ENCODE results near the gene PSMA1. TPM values are rescaled to one million over a fixed set of nuclear protein-coding genes. Genes with fewer than 3 reads are reported as not detected.

The PSMA1 gene
- polyA plus RNA-seq, 3 donors: 158 to 199 (median 175) TPM

DNA sequence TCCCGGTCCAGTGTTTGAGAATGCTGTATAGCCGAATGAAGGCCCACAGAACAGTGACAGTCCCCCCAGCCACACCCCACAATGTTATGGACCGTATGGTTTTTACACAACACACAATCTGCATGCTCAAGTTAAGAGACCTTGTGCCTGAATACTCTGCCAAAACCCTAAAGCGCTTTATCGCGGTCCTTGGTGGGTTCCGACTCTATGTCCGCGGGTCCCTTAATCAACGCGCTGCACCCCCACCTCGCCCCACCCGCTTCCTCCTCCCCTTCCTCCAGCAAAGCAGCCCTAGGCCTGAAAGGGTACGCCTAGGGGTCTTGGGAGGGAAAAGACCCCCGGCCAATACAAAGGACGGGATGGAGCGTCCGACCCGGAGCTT lies 21.0 kb downstream of the PSMA1 start:
- peak in 7 of 11 donors; percentile 17 to 43 (median 34) for DNase-seq (ENCODE audit: extremely low read depth in 1 of 11, low read depth in 9 of 11, low spot score in 4 of 11)

DNA sequence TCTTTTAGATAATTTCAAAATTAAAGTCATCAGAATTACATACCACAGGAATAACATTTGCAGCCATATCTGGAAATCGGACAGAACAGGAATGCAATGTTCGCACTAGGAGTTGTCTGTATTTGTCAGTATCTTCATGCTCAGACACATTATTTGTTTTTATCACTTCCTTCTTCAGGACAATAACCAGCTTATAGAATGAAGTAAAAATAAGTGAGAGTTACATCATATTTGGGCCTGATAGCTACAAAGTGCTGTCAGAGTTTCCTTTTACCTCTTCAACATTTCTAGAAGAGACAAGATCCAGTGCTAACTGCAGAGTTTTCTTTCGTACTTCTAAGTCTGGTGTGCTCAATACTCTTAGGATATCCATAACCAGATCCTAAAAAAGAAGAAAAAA lies 39.5 kb downstream of the PSMA1 start:
- DNase-seq (ENCODE audit: extremely low read depth in 1 of 11, low read depth in 9 of 11, low spot score in 4 of 11): no peak

DNA sequence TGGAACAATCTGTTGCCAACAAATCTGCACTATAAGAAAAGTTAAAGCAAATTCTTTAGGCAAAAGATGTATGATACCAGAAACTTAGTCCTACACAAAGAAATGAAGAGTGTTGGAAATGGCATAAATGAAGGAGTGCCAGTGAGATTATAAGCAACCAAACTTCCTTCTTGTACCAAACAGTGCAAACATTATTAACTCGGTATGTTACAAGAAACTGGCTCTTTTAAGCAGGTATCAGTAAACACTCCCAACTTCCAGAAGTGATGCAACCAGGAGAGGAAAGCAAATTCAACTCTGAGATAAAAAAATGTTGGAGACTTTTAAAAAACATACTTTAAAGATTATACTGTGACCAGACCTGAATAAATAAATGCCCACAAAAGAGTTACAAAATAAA lies 49.1 kb downstream of the PSMA1 start:
- DNase-seq (ENCODE audit: extremely low read depth in 1 of 11, low read depth in 9 of 11, low spot score in 4 of 11): no peak

DNA sequence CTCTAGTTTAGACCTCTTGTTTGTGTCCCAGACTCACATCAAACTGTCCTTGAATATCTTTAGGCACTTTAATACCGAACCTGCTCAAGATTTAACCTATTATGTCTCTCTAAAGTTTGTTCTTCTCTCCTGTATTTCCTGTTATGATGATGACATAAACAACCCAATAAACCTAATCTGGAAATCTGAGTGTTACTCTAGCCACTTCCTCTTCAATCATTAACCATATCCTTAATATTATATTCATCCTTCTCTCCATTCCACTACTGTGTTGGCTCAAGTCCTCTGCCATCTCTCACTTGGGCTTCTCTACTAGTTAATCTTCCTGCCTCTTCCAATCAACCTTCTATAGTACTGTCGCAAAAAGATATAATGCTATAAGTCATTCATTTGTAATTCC lies 56.6 kb downstream of the PSMA1 start:
- no peak for DNase-seq (ENCODE audit: extremely low read depth in 1 of 11, low read depth in 9 of 11, low spot score in 4 of 11)

DNA sequence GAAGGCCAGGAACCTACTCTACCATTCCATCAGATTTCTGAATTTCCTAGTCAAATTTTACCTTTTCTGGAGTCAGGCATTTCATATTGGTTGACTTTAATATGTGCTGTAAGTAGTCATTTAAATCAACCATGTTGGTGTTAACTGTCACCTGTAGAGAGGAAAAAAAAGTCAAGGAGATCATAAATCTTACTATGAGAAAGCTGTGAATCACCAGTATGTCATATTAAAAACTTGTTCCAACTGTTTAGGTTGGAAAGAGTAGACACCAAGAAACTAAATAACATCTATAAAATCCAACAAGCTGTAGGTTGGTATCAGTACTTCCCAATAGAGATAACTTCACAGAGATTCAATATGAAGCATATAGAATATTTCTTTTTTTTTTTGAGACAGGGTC lies 60.0 kb downstream of the PSMA1 start:
- DNase-seq (ENCODE audit: extremely low read depth in 1 of 11, low read depth in 9 of 11, low spot score in 4 of 11): no peak

DNA sequence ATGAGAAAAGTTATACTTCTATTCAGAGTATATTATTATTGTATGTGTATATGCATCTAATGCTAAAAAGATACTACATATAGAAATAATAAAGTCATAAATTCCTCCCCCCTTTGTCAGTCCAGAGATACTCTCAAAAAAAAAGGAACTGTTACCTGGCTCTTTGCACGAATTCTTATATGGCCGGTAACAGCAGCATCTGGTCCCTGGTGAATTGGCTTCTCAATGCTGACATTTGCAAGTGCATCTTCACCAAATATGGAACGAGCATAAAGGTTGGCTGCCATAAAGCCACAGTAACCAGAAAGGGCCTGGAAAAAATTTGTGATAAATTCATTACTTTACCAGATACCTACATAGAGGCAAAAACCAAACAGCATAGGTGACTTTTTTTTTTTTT lies 61.8 kb downstream of the PSMA1 start:
- no peak for DNase-seq (ENCODE audit: extremely low read depth in 1 of 11, low read depth in 9 of 11, low spot score in 4 of 11)

DNA sequence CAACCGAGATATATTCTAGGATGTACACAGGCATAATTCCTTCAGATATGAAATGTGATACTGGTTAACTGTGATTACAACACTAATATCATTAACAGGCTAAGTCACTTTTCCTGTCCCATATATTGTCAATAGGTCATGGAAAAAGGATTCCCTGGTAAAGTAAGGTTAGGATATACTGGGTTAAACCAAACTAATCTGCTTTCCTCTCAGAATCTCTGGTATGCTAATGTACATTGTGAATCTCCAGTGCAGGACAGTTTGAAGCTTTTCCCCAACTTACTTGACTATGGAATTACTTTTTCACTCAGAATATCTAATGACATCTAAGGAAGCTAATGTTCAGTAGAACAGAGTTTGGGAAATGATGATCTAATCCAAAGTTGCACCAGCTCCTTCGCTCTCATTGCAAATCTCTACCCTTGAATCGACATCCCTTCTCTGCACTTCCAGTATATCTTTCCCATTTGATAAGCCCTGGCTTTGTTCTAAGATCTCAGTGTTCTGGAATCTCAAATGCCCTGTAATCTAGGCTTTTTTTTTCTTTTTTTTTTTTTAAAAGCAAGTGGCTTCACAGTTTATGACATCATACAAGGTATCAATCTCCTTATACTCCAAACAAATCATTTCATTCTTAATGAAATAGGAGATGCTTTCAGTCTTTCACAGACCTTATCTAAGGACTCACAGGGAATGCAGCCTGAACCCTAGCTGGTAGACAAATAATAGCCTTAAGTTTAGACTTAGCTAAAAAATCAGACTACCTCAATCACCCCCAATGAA lies 64.3 kb downstream of the PSMA1 start:
- DNase-seq (ENCODE audit: extremely low read depth in 1 of 11, low read depth in 9 of 11, low spot score in 4 of 11): no peak

Other genes starting within 250 kb of the PSMA1 start
- gene RRAS2, start 161.2 kb downstream of the PSMA1 start, polyA plus RNA-seq (ENCODE audit: insufficient read length in 3 of 3): 10 to 100 TPM; 46.5 to 57.6 (median 48.8) TPM
- 100 to 1,000 TPM; 136 to 149 (median 136) TPM for gene COPB1, start 20.6 kb downstream of the PSMA1 start, polyA plus RNA-seq (ENCODE audit: insufficient read length in 3 of 3)
- gene PDE3B, start 123.4 kb upstream of the PSMA1 start, polyA plus RNA-seq (ENCODE audit: insufficient read length in 3 of 3): 10 to 100 TPM in 2 of 3 donors, 1 to 10 TPM in 1; 6.2 to 10.6 (median 10.5) TPM